ENCODE measurements around the gene CTNNA1. TPM values are rescaled to one million over a fixed set of nuclear protein-coding genes. Genes with fewer than 3 reads are reported as not detected.

The CTNNA1 gene
- total and polyA plus RNA-seq, 9 of the 15 experiments (the other 6 are each of a cell fraction or from before 2014, with no cell fraction given): 29.6 to 117 (median 89.1) TPM

DNA sequence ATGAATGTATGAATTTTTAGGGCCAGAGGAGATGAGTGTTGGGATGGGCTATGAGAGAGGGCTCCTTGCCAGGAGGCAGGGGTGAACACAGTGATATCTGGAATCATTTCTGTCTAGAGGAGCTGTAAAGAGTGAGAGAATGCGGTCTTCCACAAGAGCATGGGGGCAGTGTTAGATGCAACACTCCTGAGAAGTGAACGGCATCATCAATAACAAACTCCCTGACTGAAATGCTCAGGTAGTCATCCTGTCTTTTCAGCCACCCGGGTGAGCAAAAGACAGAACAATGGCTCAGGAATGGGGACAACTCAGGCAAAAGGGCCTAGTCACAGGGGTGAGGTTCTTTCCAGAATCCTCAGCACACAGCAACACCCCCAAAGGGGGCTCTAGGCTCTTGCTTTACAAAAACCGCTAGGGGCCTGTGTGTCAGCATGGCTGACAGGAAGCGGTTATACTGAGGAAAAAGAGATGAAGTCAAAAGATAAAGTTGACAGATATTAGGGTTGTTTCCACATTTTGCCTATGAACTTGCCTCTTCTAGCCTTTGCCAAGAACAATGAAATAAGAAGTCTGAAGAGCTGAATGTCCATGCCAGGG is 226.6 kb downstream of the CTNNA1 start (continued):
- TF ChIP-seq, protein P1, sequence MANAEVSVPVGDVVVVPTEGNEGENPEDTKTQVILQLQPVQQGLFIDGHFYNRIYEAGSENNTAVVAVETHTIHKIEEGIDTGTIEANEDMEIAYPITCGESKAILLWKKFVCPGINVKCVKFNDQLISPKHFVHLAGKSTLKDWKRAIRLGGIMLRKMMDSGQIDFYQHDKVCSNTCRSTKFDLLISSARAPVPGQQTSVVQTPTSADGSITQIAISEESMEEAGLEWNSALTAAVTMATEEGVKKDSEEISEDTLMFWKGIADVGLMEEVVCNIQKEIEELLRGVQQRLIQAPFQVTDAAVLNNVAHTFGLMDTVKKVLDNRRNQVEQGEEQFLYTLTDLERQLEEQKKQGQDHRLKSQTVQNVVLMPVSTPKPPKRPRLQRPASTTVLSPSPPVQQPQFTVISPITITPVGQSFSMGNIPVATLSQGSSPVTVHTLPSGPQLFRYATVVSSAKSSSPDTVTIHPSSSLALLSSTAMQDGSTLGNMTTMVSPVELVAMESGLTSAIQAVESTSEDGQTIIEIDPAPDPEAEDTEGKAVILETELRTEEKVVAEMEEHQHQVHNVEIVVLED (CRISPR knock-in tag; IDR thresholded peaks at IDR 0.05): no peak
- TF ChIP-seq DMBX1 (CRISPR knock-in tag; IDR thresholded peaks at IDR 0.05; ENCODE audit: borderline replicate concordance) (peak; percentile 34; the same call in 1 of the 2 replicates), NFE2 (IDR thresholded peaks at IDR 0.05; ENCODE audit: low read depth) (no peak), POLR3G (IDR thresholded peaks at IDR 0.05; ENCODE audit: extremely low read depth, insufficient read length, insufficient replicate concordance) (no peak), DPF2 (IDR thresholded peaks at IDR 0.05) (no peak), BACH1 (tag; IDR thresholded peaks at IDR 0.05) (no peak), MTA2 (IDR thresholded peaks at IDR 0.05; ENCODE audit: low read depth) (no peak), SPI1 (IDR thresholded peaks at IDR 0.05; ENCODE audit: borderline replicate concordance, low read depth, low read length) (no peak), MAZ (CRISPR knock-in tag; conservative IDR thresholded peaks at IDR 0.05 in 1 of 2, IDR thresholded peaks at IDR 0.05 in 1 of 2) (0 out of 4 replicates have a peak, but pooled peaks of 1 of the 2 experiments have one; percentile 48), ZSCAN32 (CRISPR knock-in tag; IDR thresholded peaks at IDR 0.05) (no peak), HNRNPK (IDR thresholded peaks at IDR 0.05; ENCODE audit: low read depth, low read length, poor library complexity, severe bottlenecking) (no peak), YBX1 (IDR thresholded peaks at IDR 0.05) (no peak), NFATC3 (IDR thresholded peaks at IDR 0.05) (no peak), ZNF696 (CRISPR knock-in tag; conservative IDR thresholded peaks at IDR 0.05) (no peak)
- TF ChIP-seq, protein P2, sequence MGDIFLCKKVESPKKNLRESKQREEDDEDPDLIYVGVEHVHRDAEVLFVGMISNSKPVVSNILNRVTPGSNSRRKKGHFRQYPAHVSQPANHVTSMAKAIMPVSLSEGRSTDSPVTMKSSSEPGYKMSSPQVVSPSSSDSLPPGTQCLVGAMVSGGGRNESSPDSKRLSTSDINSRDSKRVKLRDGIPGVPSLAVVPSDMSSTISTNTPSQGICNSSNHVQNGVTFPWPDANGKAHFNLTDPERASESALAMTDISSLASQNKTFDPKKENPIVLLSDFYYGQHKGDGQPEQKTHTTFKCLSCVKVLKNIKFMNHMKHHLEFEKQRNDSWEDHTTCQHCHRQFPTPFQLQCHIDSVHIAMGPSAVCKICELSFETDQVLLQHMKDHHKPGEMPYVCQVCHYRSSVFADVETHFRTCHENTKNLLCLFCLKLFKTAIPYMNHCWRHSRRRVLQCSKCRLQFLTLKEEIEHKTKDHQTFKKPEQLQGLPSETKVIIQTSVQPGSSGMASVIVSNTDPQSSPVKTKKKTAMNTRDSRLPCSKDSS (IDR thresholded peaks at IDR 0.05; ENCODE audit: low read depth, partially characterized antibody): no peak
- TF ChIP-seq, protein P3, sequence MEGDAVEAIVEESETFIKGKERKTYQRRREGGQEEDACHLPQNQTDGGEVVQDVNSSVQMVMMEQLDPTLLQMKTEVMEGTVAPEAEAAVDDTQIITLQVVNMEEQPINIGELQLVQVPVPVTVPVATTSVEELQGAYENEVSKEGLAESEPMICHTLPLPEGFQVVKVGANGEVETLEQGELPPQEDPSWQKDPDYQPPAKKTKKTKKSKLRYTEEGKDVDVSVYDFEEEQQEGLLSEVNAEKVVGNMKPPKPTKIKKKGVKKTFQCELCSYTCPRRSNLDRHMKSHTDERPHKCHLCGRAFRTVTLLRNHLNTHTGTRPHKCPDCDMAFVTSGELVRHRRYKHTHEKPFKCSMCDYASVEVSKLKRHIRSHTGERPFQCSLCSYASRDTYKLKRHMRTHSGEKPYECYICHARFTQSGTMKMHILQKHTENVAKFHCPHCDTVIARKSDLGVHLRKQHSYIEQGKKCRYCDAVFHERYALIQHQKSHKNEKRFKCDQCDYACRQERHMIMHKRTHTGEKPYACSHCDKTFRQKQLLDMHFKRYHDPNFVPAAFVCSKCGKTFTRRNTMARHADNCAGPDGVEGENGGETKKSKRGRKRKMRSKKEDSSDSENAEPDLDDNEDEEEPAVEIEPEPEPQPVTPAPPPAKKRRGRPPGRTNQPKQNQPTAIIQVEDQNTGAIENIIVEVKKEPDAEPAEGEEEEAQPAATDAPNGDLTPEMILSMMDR (IDR thresholded peaks at IDR 0.05 in 2 of 3, conservative IDR thresholded peaks at IDR 0.05 in 1 of 3; ENCODE audit: insufficient read depth in 2 of 3, low read depth in 1 of 3, low read length in 3 of 3): 0 out of 6 replicates have a peak, but pooled peaks of 1 of the 3 experiments have one; percentile 1
- TF ChIP-seq, protein P4, sequence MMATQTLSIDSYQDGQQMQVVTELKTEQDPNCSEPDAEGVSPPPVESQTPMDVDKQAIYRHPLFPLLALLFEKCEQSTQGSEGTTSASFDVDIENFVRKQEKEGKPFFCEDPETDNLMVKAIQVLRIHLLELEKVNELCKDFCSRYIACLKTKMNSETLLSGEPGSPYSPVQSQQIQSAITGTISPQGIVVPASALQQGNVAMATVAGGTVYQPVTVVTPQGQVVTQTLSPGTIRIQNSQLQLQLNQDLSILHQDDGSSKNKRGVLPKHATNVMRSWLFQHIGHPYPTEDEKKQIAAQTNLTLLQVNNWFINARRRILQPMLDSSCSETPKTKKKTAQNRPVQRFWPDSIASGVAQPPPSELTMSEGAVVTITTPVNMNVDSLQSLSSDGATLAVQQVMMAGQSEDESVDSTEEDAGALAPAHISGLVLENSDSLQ (IDR thresholded peaks at IDR 0.05): no peak
- TF ChIP-seq, protein P5, sequence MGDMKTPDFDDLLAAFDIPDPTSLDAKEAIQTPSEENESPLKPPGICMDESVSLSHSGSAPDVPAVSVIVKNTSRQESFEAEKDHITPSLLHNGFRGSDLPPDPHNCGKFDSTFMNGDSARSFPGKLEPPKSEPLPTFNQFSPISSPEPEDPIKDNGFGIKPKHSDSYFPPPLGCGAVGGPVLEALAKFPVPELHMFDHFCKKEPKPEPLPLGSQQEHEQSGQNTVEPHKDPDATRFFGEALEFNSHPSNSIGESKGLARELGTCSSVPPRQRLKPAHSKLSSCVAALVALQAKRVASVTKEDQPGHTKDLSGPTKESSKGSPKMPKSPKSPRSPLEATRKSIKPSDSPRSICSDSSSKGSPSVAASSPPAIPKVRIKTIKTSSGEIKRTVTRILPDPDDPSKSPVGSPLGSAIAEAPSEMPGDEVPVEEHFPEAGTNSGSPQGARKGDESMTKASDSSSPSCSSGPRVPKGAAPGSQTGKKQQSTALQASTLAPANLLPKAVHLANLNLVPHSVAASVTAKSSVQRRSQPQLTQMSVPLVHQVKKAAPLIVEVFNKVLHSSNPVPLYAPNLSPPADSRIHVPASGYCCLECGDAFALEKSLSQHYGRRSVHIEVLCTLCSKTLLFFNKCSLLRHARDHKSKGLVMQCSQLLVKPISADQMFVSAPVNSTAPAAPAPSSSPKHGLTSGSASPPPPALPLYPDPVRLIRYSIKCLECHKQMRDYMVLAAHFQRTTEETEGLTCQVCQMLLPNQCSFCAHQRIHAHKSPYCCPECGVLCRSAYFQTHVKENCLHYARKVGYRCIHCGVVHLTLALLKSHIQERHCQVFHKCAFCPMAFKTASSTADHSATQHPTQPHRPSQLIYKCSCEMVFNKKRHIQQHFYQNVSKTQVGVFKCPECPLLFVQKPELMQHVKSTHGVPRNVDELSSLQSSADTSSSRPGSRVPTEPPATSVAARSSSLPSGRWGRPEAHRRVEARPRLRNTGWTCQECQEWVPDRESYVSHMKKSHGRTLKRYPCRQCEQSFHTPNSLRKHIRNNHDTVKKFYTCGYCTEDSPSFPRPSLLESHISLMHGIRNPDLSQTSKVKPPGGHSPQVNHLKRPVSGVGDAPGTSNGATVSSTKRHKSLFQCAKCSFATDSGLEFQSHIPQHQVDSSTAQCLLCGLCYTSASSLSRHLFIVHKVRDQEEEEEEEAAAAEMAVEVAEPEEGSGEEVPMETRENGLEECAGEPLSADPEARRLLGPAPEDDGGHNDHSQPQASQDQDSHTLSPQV (IDR thresholded peaks at IDR 0.05): no peak

All from K562 (cell line).